MM.1S (cell line): ENCODE results near the gene P2RX6.
"Not testable (repeated sequence)": the region's sequence is repeated elsewhere in the genome, so short reads cannot be mapped to it uniquely, and the experiment has no call there.

Source experiments
- DNase-seq: peaks from one replicate; pipeline ENCODE4 v3.0.0-alpha.2; 2015
- H2AFZ ChIP-seq: fragments of 300-600 bp; sonication (generic); 2 replicates; pipeline ENCODE4 v1.6.0; 2016; ENCODE audit warnings: antibody characterized with exemption, low read length
- H3F3A ChIP-seq: fragments of 300-600 bp; sonication (generic); 2 replicates; pipeline ENCODE4 v1.6.1; 2016; ENCODE audit warnings: mild to moderate bottlenecking, antibody characterized with exemption, low read length, moderate library complexity, mixed read lengths; ENCODE audit not compliant: insufficient read depth
- H3K27ac ChIP-seq: fragments of 300-600 bp; sonication (generic); 2 replicates; pipeline ENCODE4 v1.5.1; 2016; ENCODE audit warnings: mild to moderate bottlenecking, low read length
- H3K27me3 ChIP-seq: fragments of 300-600 bp; sonication (generic); replicated peaks from 2 replicates; pipeline ENCODE4 v1.6.0; 2016; ENCODE audit warnings: low read length; ENCODE audit not compliant: insufficient read depth
- H3K36me3 ChIP-seq: fragments of 300-600 bp; sonication (generic); replicated peaks from 2 replicates; pipeline ENCODE4 v1.6.1; 2016; ENCODE audit warnings: mild to moderate bottlenecking, low read length, mixed read lengths; ENCODE audit not compliant: insufficient read depth
- H3K4me1 ChIP-seq: fragments of 300-600 bp; sonication (generic); 2 replicates; pipeline ENCODE4 v1.6.1; 2016; ENCODE audit warnings: low read length, mixed read lengths
- H3K4me2 ChIP-seq: fragments of 300-600 bp; sonication (generic); 2 replicates; pipeline ENCODE4 v1.6.0; 2016; ENCODE audit warnings: low read depth, low read length
- H3K4me3 ChIP-seq: fragments of 300-600 bp; sonication (generic); 2 replicates; pipeline ENCODE4 v1.5.1; 2016; ENCODE audit warnings: low read length, mixed read lengths
- H3K79me2 ChIP-seq: fragments of 300-600 bp; sonication (generic); 2 replicates; pipeline ENCODE4 v1.6.1; 2016; ENCODE audit warnings: mixed run types, low read length, mixed read lengths
- H3K9ac ChIP-seq: fragments of 300-600 bp; sonication (generic); 2 replicates; pipeline ENCODE4 v1.6.1; 2016; ENCODE audit warnings: low read length, mixed read lengths
- H3K9me2 ChIP-seq: fragments of 300-600 bp; sonication (generic); replicated peaks from 2 replicates; pipeline ENCODE4 v1.6.1; 2016; ENCODE audit warnings: mild to moderate bottlenecking, low read length, mixed read lengths; ENCODE audit not compliant: insufficient read depth
- H3K9me3 ChIP-seq: fragments of 300-600 bp; sonication (generic); replicated peaks from 2 replicates; pipeline ENCODE4 v1.6.1; 2016; ENCODE audit warnings: mild to moderate bottlenecking, low read length, mixed read lengths; ENCODE audit not compliant: insufficient read depth
- H4K20me1 ChIP-seq: fragments of 300-600 bp; sonication (generic); 2 replicates; pipeline ENCODE4 v1.6.1; 2016; ENCODE audit warnings: mild to moderate bottlenecking, low read length, moderate library complexity, mixed read lengths; ENCODE audit not compliant: insufficient read depth
- CTCF ChIP-seq: fragments of 300-600 bp; sonication (generic); IDR thresholded peaks from 2 replicates; pipeline ENCODE4 v1.5.1; 2016; ENCODE audit warnings: antibody characterized with exemption, low read length, mixed read lengths
- EZH2 ChIP-seq: fragments of 300-600 bp; sonication (generic); optimal IDR thresholded peaks from 2 replicates; pipeline ENCODE3; 2017; ENCODE audit warnings: low read depth, mild to moderate bottlenecking, antibody characterized with exemption, low read length, mixed read lengths
- EZH2phosphoT487 ChIP-seq: fragments of 300-600 bp; sonication (generic); IDR thresholded peaks from 2 replicates; pipeline ENCODE4 v1.6.1; 2018; ENCODE audit warnings: antibody characterized with exemption, low read length

Gene P2RX6

DNA sequence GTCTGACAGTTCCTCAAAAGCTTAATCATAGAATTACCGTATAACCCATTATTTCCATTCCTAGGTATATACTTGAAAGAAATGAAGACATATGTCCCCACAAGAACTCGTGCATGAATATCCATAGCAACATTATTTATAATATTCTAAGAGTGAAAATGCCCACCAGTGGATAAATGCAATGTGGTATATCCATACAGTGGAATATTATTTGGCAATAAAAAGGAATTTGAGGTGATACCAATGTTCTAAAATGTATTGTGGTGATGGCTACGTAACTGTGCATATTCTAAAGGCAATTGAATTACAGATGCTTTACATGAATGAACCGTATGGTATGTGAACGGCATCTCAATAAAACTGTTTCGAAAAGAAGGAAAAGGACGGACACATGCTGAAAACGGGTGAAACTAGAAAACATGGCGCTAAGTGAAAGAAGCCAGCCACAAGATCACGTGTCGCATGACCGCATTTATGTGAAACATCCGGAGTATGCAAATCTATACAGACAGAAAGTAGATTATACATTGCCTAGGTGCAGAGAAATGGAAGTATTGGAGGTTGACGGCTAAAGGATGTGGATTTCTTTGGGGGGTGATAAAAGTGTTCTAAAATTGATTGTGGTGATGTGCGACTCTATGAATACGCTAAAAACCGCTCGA, 46.8 kb downstream of the P2RX6 start:
- H3K9me3 ChIP-seq, H3K4me1 ChIP-seq, H3K36me3 ChIP-seq, H3K4me3 ChIP-seq, H3K4me2 ChIP-seq, H3K9me2 ChIP-seq, H3K9ac ChIP-seq, H4K20me1 ChIP-seq, H3F3A ChIP-seq, H3K79me2 ChIP-seq, H3K27ac ChIP-seq, H2AFZ ChIP-seq: not testable (repeated sequence)
- H3K27me3 ChIP-seq: peaks cover 38% of the 10 kb centered on the region
- DNase-seq: peak; percentile 57

DNA sequence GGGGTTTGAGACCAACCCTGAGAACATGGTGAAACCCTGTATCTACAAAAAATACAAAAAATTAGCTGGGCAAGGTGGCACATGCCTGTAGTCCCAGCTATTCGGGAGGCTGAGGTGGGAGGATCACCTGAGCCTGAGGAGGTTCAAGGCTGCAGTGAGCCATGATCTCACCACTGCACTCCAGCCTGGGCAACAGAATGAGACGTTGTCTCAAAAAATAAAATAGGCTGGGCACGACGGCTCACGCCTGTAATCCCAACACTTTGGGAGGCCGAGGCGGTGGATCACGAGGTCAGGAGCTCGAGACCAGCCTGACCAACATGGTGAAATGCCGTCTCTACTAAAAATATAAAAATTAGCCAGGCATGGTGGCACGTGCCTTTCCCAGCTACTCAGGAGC, 49.5 kb downstream of the P2RX6 start:
- not testable (repeated sequence) for H3K9ac ChIP-seq, H3F3A ChIP-seq, H4K20me1 ChIP-seq, H3K9me3 ChIP-seq, H3K4me2 ChIP-seq, H3K4me3 ChIP-seq, H3K27ac ChIP-seq, H3K79me2 ChIP-seq, H3K4me1 ChIP-seq, H3K36me3 ChIP-seq, DNase-seq, H3K9me2 ChIP-seq, H2AFZ ChIP-seq
- peaks cover 47% of the 10 kb centered on the region for H3K27me3 ChIP-seq

- Histone ChIP-seq H3K79me2 (no peaks in the 10 kb centered on the region), H3K9me2 (no peaks in the 10 kb centered on the region), H2AFZ (no peak overlapping the region), H3K4me2 (peak overlapping the region; percentile 13; the same call in 1 of the 2 replicates), H4K20me1 (no peaks in the 10 kb centered on the region), H3K9ac (no peak overlapping the region), H3K27me3 (peaks cover 53% of the 10 kb centered on the region), H3K4me3 (no peak overlapping the region), H3F3A (no peaks in the 10 kb centered on the region), H3K9me3 (no peaks in the 10 kb centered on the region), H3K27ac (no peak overlapping the region), H3K36me3 (no peaks in the 10 kb centered on the region), H3K4me1 (peaks cover 8% of the 10 kb centered on the region)
- TF ChIP-seq EZH2phosphoT487 (no peak), EZH2 (no peak), CTCF (no peak)
- no peak for DNase-seq
Measured at GRCh38 chr22:21064917-21065864, 50.2 kb downstream of the P2RX6 start.

DNA sequence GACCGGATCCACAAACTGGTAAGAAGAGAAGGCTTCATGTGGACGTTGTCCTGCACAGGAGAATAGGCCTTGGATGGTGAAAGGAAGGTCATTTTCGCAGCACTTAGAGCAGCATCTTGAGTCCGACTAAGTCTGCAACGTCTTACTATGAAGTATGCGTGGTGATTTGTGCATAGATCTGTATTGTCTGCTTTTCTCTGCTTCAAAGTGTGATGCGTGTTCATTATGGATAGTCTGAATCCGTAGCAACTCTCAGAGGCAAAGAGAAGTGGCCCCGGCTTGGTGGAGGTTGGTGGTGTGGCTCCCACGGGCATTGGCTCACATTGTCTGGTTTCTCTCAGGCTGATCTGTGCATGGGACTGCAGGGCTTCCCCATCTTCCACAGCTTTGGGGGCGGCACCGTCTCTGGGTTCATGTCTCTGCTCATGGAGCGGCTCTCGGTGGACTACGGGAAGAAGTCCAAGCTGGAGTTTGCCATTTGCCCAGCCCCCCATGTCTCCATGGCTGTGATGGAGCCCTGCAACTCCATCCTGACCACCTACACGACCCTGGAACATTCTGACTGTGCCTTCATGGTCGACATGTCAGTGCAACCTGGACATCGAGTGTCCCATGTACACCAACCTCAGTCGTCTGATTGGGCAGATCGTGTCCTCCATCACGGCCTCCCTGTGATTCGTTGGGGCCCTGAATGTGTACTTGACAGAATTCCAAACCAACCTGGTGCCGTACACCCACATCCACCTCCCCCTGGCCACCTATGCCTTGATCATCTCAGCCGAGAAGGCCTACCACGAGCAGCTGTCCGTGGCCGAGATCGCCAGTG, 52.3 kb downstream of the P2RX6 start:
- no peak overlapping the region for H3K9ac ChIP-seq
- no peak for DNase-seq
- H3K9me3 ChIP-seq: no peaks in the 10 kb centered on the region
- H4K20me1 ChIP-seq: no peaks in the 10 kb centered on the region
- H3K4me3 ChIP-seq: no peak overlapping the region
- H2AFZ ChIP-seq: no peak overlapping the region
- H3K4me1 ChIP-seq: peaks cover 8% of the 10 kb centered on the region
- H3K79me2 ChIP-seq: no peaks in the 10 kb centered on the region
- no peak for TF ChIP-seq EZH2phosphoT487
- TF ChIP-seq CTCF: no peak
- no peak for TF ChIP-seq EZH2
- H3K36me3 ChIP-seq: no peaks in the 10 kb centered on the region
- H3K4me2 ChIP-seq: no peak overlapping the region
- H3F3A ChIP-seq: no peaks in the 10 kb centered on the region
- H3K9me2 ChIP-seq: no peaks in the 10 kb centered on the region
- H3K27me3 ChIP-seq: peaks cover 65% of the 10 kb centered on the region
- no peak overlapping the region for H3K27ac ChIP-seq
